ENCODE measurements around the gene BLOC1S2.

DNA sequence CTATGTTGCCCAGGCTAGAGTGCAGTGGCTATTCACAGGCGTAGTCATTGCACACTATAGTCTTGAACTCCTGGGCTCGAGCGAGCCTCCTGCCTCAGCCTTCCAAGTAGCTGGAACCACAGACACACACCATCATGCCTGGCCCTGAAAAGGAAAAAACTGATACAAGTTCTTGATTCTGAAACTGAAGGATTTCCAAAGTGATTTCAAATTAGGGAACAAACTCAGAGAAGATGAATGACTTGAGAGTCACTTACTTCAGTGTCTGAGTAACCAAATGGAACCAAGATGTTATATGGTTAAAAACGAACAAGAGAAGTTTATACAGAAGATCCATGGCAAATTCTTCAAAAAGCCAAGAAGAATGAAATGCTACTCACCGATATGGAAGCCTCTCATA lies 33.4 kb downstream of the BLOC1S2 start:
- TF ChIP-seq CTCF (conservative IDR thresholded peaks at IDR 0.05 in 1 of 2, IDR thresholded peaks at IDR 0.05 in 1 of 2; ENCODE audit: low read depth in 1 of 2, low read length in 2 of 2) (no peak), EZH2 (IDR thresholded peaks at IDR 0.05; ENCODE audit: low read length, missing control alignments) (no peak)

All from fibroblast of lung (primary cell).